Mesenchymal stem cell (in vitro differentiated cells and primary cell): ENCODE results near the gene TSHZ1.

Experiments
- DNase-seq: peaks from one replicate; pipeline ENCODE4 v3.0.0-alpha.2; 2013
- H2AFZ ChIP-seq: one replicate; pipeline ENCODE4 v1.6.1; 2013; ENCODE audit warnings: low read depth, mild to moderate bottlenecking, control low read depth, inconsistent platforms, low read length, moderate library complexity
- H2AK5ac ChIP-seq: 2 replicates; pipeline ENCODE4 v1.6.1; 2013; ENCODE audit warnings: low read length, moderate library complexity, mild to moderate bottlenecking, inconsistent platforms; ENCODE audit not compliant: severe bottlenecking
- H2BK120ac ChIP-seq: one replicate; pipeline ENCODE4 v1.6.1; 2013; ENCODE audit warnings: low read depth, mild to moderate bottlenecking, inconsistent platforms, low read length, moderate library complexity
- H2BK12ac ChIP-seq, 2 experiments: one replicate each; pipeline ENCODE4 v1.6.1; 2013; ENCODE audit warnings: inconsistent platforms in 2 of 2, low read length in 2 of 2, mild to moderate bottlenecking in 2 of 2, moderate library complexity in 2 of 2, control low read depth in 1 of 2
- H2BK15ac ChIP-seq: one replicate; pipeline ENCODE4 v1.6.1; 2013; ENCODE audit warnings: mild to moderate bottlenecking, low read depth, inconsistent platforms; ENCODE audit not compliant: poor library complexity, severe bottlenecking
- H2BK5ac ChIP-seq: 2 replicates; pipeline ENCODE4 v1.6.1; 2013; ENCODE audit warnings: low read depth, mild to moderate bottlenecking, low read length, control low read depth, inconsistent platforms; ENCODE audit not compliant: poor library complexity, severe bottlenecking
- H3K14ac ChIP-seq, 2 experiments: one replicate each; pipeline ENCODE4 v1.6.1; 2013; ENCODE audit warnings: inconsistent platforms in 2 of 2, low read length in 2 of 2, control low read depth in 1 of 2, mild to moderate bottlenecking in 1 of 2, moderate library complexity in 1 of 2
- H3K18ac ChIP-seq, 2 experiments: one replicate each; pipeline ENCODE4 v1.6.1; 2013; ENCODE audit warnings: inconsistent platforms in 2 of 2, low read length in 2 of 2, control low read depth in 1 of 2, low read depth in 1 of 2, mild to moderate bottlenecking in 1 of 2
- H3K23ac ChIP-seq, 2 experiments: one replicate each; pipeline ENCODE4 v1.6.1; 2013; ENCODE audit warnings: inconsistent platforms in 2 of 2, low read length in 2 of 2, mild to moderate bottlenecking in 2 of 2, moderate library complexity in 2 of 2, control low read depth in 1 of 2
- H3K27ac ChIP-seq: 2 replicates; pipeline ENCODE4 v1.5.1; 2013; ENCODE audit warnings: mild to moderate bottlenecking, moderate library complexity, low read length, control low read depth, inconsistent platforms; ENCODE audit not compliant: poor library complexity, severe bottlenecking
- H3K27me3 ChIP-seq, 2 experiments: 2 replicates each; pipeline versions ENCODE4 v1.6.1 to v1.7.0; 2013; ENCODE audit warnings: low read length in 2 of 2, mild to moderate bottlenecking in 2 of 2, moderate library complexity in 2 of 2, control low read depth in 1 of 2, inconsistent platforms in 1 of 2; ENCODE audit not compliant: control insufficient read depth in 1 of 2, insufficient read depth in 1 of 2
- H3K36me3 ChIP-seq, 2 experiments: 2 replicates each; pipeline versions ENCODE4 v1.6.1 to v1.7.0; 2013; ENCODE audit warnings: low read length in 2 of 2, control low read depth in 1 of 2, inconsistent platforms in 1 of 2, low read depth in 1 of 2, mild to moderate bottlenecking in 1 of 2; ENCODE audit not compliant: insufficient read depth in 2 of 2, control insufficient read depth in 1 of 2
- H3K4ac ChIP-seq, 2 experiments: one replicate each; pipeline ENCODE4 v1.6.1; 2013; ENCODE audit warnings: inconsistent platforms in 2 of 2, low read length in 2 of 2, mild to moderate bottlenecking in 2 of 2, moderate library complexity in 2 of 2, control low read depth in 1 of 2, low read depth in 1 of 2
- H3K4me1 ChIP-seq: 2 replicates; pipeline ENCODE4 v1.6.1; 2013; ENCODE audit warnings: low read depth, low read length, control low read depth; ENCODE audit not compliant: control insufficient read depth, insufficient read depth
- H3K4me2 ChIP-seq: 2 replicates; pipeline ENCODE4 v1.6.1; 2013; ENCODE audit warnings: low read length, mild to moderate bottlenecking, inconsistent platforms; ENCODE audit not compliant: poor library complexity, severe bottlenecking
- H3K4me3 ChIP-seq, 2 experiments: 2 replicates each; pipeline versions ENCODE4 v1.5.1 to v1.7.0; 2013; ENCODE audit warnings: low read length in 2 of 2, mild to moderate bottlenecking in 2 of 2, control low read depth in 1 of 2, low read depth in 1 of 2; ENCODE audit not compliant: insufficient read depth in 1 of 2
- H3K79me1 ChIP-seq: replicated peaks from 2 replicates; pipeline ENCODE4 v1.6.1; 2013; ENCODE audit warnings: mild to moderate bottlenecking, control low read depth, low read length, inconsistent platforms; ENCODE audit not compliant: poor library complexity, severe bottlenecking
- H3K9ac ChIP-seq: 2 replicates; pipeline ENCODE4 v1.7.0; 2013; ENCODE audit warnings: mild to moderate bottlenecking, low read length, moderate library complexity
- H3K9me3 ChIP-seq: 2 replicates; pipeline ENCODE4 v1.7.0; 2013; ENCODE audit warnings: mild to moderate bottlenecking, low read length; ENCODE audit not compliant: control insufficient read depth
- H4K8ac ChIP-seq: one replicate; pipeline ENCODE4 v1.6.1; 2013; ENCODE audit warnings: inconsistent platforms, mild to moderate bottlenecking, low read length, moderate library complexity
- H4K91ac ChIP-seq: one replicate; pipeline ENCODE4 v1.6.1; 2013; ENCODE audit warnings: mild to moderate bottlenecking, low read length, inconsistent platforms
- WGBS: methylation state at CpG from one replicate; pipeline ENCODE4 v1.1.7; 2013; ENCODE audit warnings: mixed read lengths; 5-methylcytosine and 5-hydroxymethylcytosine counted together

The TSHZ1 gene

GRCh38 chr18:75202696-75203365, 7.8 kb upstream of the TSHZ1 start:
- Histone ChIP-seq H3K36me3 (peaks cover 8 to 13% of the 10 kb centered on the region in 2 experiments), H4K8ac (no peak overlapping the region), H3K4me2 (no peak overlapping the region), H3K9me3 (no peaks in the 10 kb centered on the region), H3K9ac (peak overlapping the region; percentile 89), H4K91ac (no peak overlapping the region), H3K23ac (no peak overlapping the region), H3K27ac (no peak overlapping the region), H2AK5ac (no peak overlapping the region), H3K4me1 (peaks cover 23% of the 10 kb centered on the region), H3K4ac (no peak overlapping the region), H2AFZ (no peak overlapping the region), H2BK12ac (no peak overlapping the region), H2BK15ac (no peak overlapping the region), H3K4me3 (peak overlapping the region in 1 of 2 experiments; percentile 95), H3K27me3 (peaks cover 0 to 44% of the 10 kb centered on the region in 2 experiments), H3K18ac (no peak overlapping the region), H2BK120ac (no peak overlapping the region), H3K14ac (no peak overlapping the region), H3K79me1 (peaks cover 24% of the 10 kb centered on the region), H2BK5ac (no peak overlapping the region)
- DNase-seq, result no peak
- 95% methylated on average over 6 of the region's 6 CpGs for WGBS

GRCh38 chr18:75203416-75204268, 7.0 kb upstream of the TSHZ1 start:
- no peak overlapping the region for H3K14ac ChIP-seq
- H4K8ac ChIP-seq, result no peak overlapping the region

GRCh38 chr18:75204269-75204731, 6.3 kb upstream of the TSHZ1 start:
- no peaks in the 10 kb centered on the region for H3K9me3 ChIP-seq
- no peak overlapping the region for H3K27ac ChIP-seq
- 2% methylated on average over 26 of the region's 35 CpGs for WGBS
- no peak overlapping the region for H3K18ac ChIP-seq
- no peak overlapping the region for H2BK15ac ChIP-seq
- H2BK12ac ChIP-seq, result no peak overlapping the region
- H2AFZ ChIP-seq, result no peak overlapping the region
- no peak overlapping the region for H4K8ac ChIP-seq
- H3K4ac ChIP-seq, result no peak overlapping the region
- H3K9ac ChIP-seq, result peak overlapping the region; percentile 89
- peaks cover 27% of the 10 kb centered on the region for H3K79me1 ChIP-seq
- no peak overlapping the region for H2BK5ac ChIP-seq
- H2BK120ac ChIP-seq, result no peak overlapping the region
- H3K4me1 ChIP-seq, result peaks cover 30% of the 10 kb centered on the region
- H3K27me3 ChIP-seq, result peaks cover 0 to 49% of the 10 kb centered on the region in 2 experiments
- peaks cover 8 to 13% of the 10 kb centered on the region in 2 experiments for H3K36me3 ChIP-seq
- DNase-seq, result no peak
- no peak overlapping the region for H3K23ac ChIP-seq
- H3K4me2 ChIP-seq, result peak overlapping the region; percentile 78
- peak overlapping the region; percentile 40 to 95 for H3K4me3 ChIP-seq
- no peak overlapping the region for H4K91ac ChIP-seq
- H2AK5ac ChIP-seq, result no peak overlapping the region
- no peak overlapping the region for H3K14ac ChIP-seq

More at GRCh38 chr18:75203416-75204268, 7.0 kb upstream of the TSHZ1 start:
- H3K4me1 ChIP-seq, result peaks cover 30% of the 10 kb centered on the region
- peaks cover 0 to 49% of the 10 kb centered on the region in 2 experiments for H3K27me3 ChIP-seq
- H2AFZ ChIP-seq, result no peak overlapping the region
- H2BK12ac ChIP-seq, result no peak overlapping the region
- peaks cover 8 to 13% of the 10 kb centered on the region in 2 experiments for H3K36me3 ChIP-seq
- DNase-seq, result no peak
- no peak overlapping the region for H2BK5ac ChIP-seq
- peak overlapping the region; percentile 78 for H3K4me2 ChIP-seq
- H4K91ac ChIP-seq, result no peak overlapping the region
- no peak overlapping the region for H2BK15ac ChIP-seq
- peak overlapping the region; percentile 89 for H3K9ac ChIP-seq
- H3K27ac ChIP-seq, result no peak overlapping the region
- no peak overlapping the region for H3K23ac ChIP-seq
- no peak overlapping the region for H2BK120ac ChIP-seq
- H3K9me3 ChIP-seq, result no peaks in the 10 kb centered on the region
- H3K79me1 ChIP-seq, result peaks cover 27% of the 10 kb centered on the region
- H2AK5ac ChIP-seq, result no peak overlapping the region
- H3K18ac ChIP-seq, result peak overlapping the region in 1 of 2 experiments; percentile 14
- peak overlapping the region in 1 of 2 experiments; percentile 95 for H3K4me3 ChIP-seq
- H3K4ac ChIP-seq, result no peak overlapping the region
- 47% methylated on average over 12 of the region's 24 CpGs for WGBS
